HG03565 (cell line): ENCODE data around the gene CD96.
"Not testable (repeated sequence)": the region's sequence is repeated elsewhere in the genome, so short reads cannot be mapped to it uniquely, and the experiment has no call there.

ENCODE experiments used
- ATAC-seq: cut with Tn5 transposase; IDR thresholded peaks from one replicate; pipeline ENCODE4 v1.9.1; 2021; ENCODE audit warnings: mild to moderate bottlenecking, moderate library complexity; ENCODE audit not compliant: unreplicated experiment

CD96 gene, protein sequence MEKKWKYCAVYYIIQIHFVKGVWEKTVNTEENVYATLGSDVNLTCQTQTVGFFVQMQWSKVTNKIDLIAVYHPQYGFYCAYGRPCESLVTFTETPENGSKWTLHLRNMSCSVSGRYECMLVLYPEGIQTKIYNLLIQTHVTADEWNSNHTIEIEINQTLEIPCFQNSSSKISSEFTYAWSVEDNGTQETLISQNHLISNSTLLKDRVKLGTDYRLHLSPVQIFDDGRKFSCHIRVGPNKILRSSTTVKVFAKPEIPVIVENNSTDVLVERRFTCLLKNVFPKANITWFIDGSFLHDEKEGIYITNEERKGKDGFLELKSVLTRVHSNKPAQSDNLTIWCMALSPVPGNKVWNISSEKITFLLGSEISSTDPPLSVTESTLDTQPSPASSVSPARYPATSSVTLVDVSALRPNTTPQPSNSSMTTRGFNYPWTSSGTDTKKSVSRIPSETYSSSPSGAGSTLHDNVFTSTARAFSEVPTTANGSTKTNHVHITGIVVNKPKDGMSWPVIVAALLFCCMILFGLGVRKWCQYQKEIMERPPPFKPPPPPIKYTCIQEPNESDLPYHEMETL

GRCh38 chr3:111541911-111542483 is at the start of gene CD96:
CD96 (plus strand) TSS chr3:111542197; CDS start chr3:111542249, 52 bp downstream.
- peak; percentile 33 for ATAC-seq

- ATAC-seq: no peak
Measured at GRCh38 chr3:111493276-111493675, 48.7 kb upstream of the CD96 start.

DNA sequence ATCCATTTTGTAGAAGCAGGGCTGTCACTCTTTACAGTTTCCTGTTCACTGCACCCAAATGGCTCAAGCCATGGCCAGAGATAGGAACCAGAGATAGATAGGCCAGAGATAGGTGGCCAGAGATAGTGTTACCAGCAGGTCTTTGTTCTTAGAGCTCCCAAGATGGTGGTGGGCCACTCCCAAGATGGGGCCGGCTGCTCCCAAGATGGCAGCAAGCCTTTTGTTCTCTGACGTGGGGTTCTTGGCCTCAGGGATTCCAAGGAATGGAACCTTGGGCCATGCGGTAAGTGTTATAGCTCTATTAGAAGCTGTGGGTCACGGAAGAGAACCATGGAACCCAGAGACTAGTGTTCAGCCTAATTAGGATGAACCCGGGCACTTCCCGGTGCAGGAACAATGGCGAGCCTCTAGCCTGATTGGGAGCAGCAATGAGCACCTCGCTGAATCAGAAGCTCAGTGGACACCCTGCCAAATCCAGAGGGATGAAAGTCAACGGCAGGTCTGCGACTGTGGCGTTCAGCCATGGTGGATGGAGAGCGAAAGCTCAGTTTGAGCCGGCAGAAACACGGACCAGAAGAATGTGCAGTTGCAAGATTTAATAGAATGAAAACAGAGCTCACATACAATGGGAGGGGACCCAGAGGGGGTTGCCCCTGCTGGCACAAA is 45.0 kb upstream of the CD96 start:
- ATAC-seq: no peak

- no peak for ATAC-seq
Measured at GRCh38 chr3:111498022-111498421, 44.0 kb upstream of the CD96 start.

- peak; percentile 84 for ATAC-seq
Measured at GRCh38 chr3:111506435-111506834, 35.6 kb upstream of the CD96 start.

DNA sequence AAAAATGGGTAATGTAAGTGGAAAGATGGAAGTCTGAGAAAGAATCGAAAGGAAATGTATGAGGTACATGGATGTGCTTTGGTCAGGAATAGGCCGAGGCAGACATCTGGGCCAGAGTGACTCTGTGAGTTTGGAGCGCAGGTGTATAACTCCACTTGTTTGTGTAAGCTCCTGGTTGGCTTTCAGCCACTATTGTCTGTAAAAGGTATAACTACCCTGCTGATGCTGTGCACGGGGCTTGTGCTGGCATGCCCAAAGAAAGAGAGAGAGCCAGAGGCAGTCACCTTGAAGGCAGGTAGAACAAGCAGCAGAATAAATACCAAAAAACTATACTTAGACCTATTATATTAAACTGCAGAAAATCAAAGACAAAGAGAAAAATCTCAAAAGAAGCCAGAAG is 32.7 kb upstream of the CD96 start:
- no peak for ATAC-seq

- no peak for ATAC-seq
Measured at GRCh38 chr3:111517801-111518200, 24.2 kb upstream of the CD96 start.

DNA sequence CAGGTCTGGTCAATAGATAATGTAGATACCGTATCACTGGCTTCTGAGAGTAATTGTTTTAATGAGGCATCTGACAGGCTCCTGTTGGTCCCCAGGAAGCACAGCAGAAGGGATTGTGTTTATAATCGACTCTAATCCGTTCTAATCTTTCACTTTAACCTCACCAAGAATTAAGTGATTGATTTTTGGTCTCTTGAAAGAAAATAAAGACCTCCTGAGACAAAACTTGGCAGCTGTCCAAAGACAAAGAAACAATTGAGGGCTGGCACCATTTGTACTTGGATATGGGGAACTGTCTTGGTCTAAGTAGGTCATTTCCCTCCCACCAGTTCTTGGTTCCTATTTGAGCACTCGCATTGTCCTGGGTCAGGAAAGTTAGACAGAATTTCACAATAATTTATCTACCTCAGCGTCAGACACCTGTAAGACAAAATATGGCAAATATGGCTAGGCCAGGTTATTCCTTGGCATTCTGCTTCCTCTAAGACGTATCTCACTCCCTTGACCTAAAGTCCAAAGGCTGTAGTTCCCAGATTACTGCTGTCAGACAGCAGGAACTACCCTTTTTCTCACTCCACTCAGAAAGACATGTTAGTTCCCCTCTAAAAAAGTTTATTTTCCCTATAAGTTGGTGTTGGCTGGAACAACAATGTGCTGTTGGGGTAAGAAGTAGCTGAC is 22.7 kb upstream of the CD96 start:
- ATAC-seq: no peak

- no peak for ATAC-seq
Measured at GRCh38 chr3:111521891-111522290, 20.1 kb upstream of the CD96 start.

DNA sequence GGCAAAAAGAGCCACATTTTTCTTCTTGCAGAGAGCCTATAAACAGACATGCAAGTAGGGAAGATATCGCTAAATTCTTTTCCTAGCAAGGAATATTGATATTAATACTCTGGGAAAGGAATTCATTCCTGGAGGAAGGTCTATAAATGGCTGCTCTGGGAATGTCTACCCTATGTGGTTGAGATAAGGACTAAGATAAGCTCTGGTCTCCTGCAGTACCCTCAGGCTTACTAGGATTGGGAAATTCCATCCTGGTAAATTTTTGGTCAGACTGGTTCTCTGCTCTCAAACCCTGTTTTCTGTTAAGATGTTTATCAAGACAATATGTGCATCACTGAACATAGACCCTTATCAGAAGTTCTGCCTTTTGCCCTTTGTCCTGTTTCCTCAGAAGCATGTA is 17.5 kb upstream of the CD96 start:
- not testable (repeated sequence) for ATAC-seq

GRCh38 chr3:111531446-111531845 is 10.6 kb upstream of the CD96 start:
- ATAC-seq: no peak

DNA sequence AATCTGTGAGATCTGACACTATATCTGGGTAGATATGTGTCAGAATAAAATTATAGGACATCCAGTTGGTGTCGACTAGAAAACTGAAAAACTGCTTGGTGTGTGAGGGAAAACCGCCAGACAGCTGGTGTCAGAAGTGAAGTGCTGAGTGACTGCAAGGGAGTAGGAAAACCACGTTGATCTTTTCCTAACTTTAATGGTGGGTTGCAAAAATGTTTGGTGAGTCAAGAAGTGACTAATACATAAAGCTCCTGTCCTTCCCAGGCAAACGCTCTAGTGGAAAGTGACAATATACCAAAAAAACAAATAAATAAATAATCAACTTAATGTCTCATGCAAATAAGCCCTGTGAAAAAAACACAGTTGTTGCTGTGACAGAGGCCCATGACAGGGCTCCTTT is 7.3 kb upstream of the CD96 start:
- ATAC-seq: no peak

- no peak for ATAC-seq
Measured at GRCh38 chr3:111538111-111538510, 3.9 kb upstream of the CD96 start.

GRCh38 chr3:111538681-111539083 is 3.3 kb upstream of the CD96 start:
- peak; percentile 34 for ATAC-seq

- ATAC-seq: peak; percentile 55
Measured at GRCh38 chr3:111539351-111540331, 2.4 kb upstream of the CD96 start.

GRCh38 chr3:111541391-111541790 is 606 bp upstream of the CD96 start:
- no peak for ATAC-seq

DNA sequence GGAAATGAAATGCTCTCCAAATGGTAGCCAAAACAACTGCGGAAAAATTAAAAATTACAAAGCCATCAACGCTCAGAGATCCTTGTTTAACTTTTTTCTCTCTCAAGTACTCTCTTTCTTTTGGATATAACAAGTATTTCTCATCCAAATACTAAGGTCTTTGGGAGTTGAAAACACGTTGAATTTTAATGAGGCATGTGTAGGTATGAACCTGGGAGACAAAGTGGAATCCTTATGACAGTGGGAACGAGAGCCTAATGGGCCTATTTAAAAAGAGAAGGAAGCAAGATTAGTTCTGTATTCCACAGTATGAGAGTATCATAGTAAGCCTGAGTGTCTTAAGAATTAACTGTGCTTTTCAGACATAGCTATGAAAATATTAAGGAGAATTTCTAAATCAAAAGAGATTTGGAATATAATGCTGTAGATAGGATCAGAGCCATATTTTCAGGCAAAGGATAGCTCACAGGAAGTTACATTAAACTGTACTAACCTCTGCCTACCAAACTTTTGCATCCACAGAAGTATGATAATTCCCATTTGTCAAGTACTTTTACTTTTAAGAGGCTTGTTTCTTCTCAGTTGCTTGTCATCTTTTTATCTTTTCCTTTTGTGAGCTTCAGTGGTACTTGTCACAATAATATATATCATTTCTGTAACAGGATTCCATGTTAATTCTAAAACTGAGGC is 759 bp downstream of the CD96 start:
- ATAC-seq: no peak

DNA sequence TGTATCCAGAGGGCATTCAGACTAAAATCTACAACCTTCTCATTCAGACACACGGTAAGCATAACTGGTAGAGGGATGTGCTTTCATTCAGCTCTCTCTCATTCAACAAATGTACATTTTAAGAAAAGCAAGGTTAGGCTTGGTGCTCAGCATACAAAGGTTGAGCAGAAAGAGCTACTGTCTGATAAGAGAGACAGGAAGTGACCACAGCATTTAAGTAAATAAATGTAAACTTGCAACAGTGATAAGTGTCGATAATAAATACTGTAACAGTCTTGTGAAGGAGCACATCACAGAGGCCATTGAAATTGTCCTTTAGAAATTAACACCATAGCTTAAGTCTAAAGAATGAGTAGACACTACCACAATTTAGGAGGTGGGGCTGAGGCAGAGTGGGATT is 3.4 kb downstream of the CD96 start:
- ATAC-seq: no peak

DNA sequence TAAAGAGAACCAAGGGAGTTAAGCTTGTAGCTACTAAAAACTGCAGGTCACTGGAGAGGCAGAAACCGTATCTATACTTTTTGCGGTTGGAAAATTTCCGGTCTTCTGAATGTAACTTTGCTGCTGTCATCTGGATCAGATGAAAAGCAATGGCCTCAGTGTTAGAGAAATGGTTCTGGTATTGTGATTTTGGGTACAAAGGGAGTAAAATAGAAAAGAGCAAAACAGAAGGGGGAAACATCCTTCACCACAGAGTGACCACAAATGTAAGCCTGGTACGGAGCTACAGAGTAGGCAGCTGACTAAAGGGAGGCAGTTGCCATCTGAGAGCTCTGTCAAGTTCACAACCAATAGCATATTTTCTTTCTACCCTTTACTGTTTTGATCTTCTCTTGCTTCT is 5.6 kb downstream of the CD96 start:
- ATAC-seq: peak; percentile 81
